SH-SY5Y (cell line): Measurements from ENCODE around the gene TBC1D22A.

Source experiments
- GATA2 ChIP-seq: IDR thresholded peaks from 2 replicates; pipeline ENCODE4 v1.6.1; 2011; ENCODE audit warnings: mild to moderate bottlenecking, low read depth, low read length
- GATA3 ChIP-seq: IDR thresholded peaks from 2 replicates; pipeline ENCODE4 v1.6.1; 2011; ENCODE audit warnings: low read depth, mild to moderate bottlenecking, low read length, moderate library complexity

GRCh38 chr22:47102081-47102480, 339.6 kb downstream of the TBC1D22A start:
- TF ChIP-seq GATA2 (no peak), GATA3 (no peak)
